K562 (cell line): ENCODE results near the gene ADGRB3. TPM values are rescaled to one million over a fixed set of nuclear protein-coding genes. Genes with fewer than 3 reads are reported as not detected.
A peak's percentile ranks its signal among the peaks of the same experiment; 100 is the strongest.

ENCODE experiments used
- ATAC-seq: fragments of 200-7000 bp; cut with Tn5 transposase; 3 replicates; pipeline ENCODE4 v1.9.1; 2020; ENCODE audit warnings: moderate library complexity
- BruUV-seq: library from RNA; stranded (reverse); fragments of 400-500 nt; replicated peaks from 2 replicates; lab custom pipeline; 2021; lab: Mats Ljungman, UMichigan
- CTCF ChIA-PET: fragments of 300-600 bp; formaldehyde crosslinking; extraction: SDS; loops from one replicate; lab custom pipeline; 2021; ENCODE audit warnings: low intra/inter-chr PET ratio; lab: Yijun Ruan, JAX
- POLR2A ChIA-PET: fragments of 300-600, 350-650 bp; sonication (Branson Sonifier 250); formaldehyde crosslinking; extraction: SDS; loops from one replicate; lab custom pipeline; 2021; ENCODE audit warnings: antibody characterized with exemption, inconsistent platforms; lab: Yijun Ruan, JAX
- DNase-seq, 4 experiments: peaks; one replicate each; pipeline versions ENCODE4 v3.0.0 to v3.0.0-alpha.2; 2011 to 2018; ENCODE audit warnings: low spot score in 3 of 4, mixed read lengths in 3 of 4; ENCODE audit errors: extremely low read depth in 1 of 4
- FAIRE-seq: peaks from 2 replicates; lab custom pipeline; 2011; peaks lifted over from hg19 to GRCh38; lab: Jason Lieb, UNC
- H2AFZ ChIP-seq: 2 replicates; pipeline ENCODE4 v1.6.0; 2011; ENCODE audit warnings: low read depth, low read length, control low read depth, inconsistent platforms
- H3K27ac ChIP-seq: fragments of 200-600 bp; 3 replicates; pipeline ENCODE4 v1.8.0; 2011; ENCODE audit warnings: low read depth, mild to moderate bottlenecking, control low read depth, inconsistent platforms, low read length, moderate library complexity, mixed read lengths; ENCODE audit errors: extremely low read depth
- H3K27me3 ChIP-seq, 2 experiments: fragments of 300-600 bp in 1 of 2; 2 replicates in 1 of 2; 3 replicates in 1 of 2; pipeline versions ENCODE4 v1.6.0 to v1.8.0; 2011; ENCODE audit warnings: inconsistent platforms in 2 of 2, low read length in 2 of 2, mild to moderate bottlenecking in 1 of 2, mixed read lengths in 1 of 2, moderate library complexity in 1 of 2; ENCODE audit not compliant: control insufficient read depth in 2 of 2, insufficient read depth in 2 of 2
- H3K36me3 ChIP-seq: fragments of 300-600 bp; 3 replicates; pipeline ENCODE4 v1.8.0; 2011; ENCODE audit warnings: mild to moderate bottlenecking, low read length, inconsistent platforms; ENCODE audit not compliant: control insufficient read depth, insufficient read depth
- H3K4me1 ChIP-seq, 2 experiments: fragments of 200-600 bp in 1 of 2; replicated peaks in 1 of 2; 2 replicates in 1 of 2; 3 replicates in 1 of 2; pipeline versions ENCODE4 v1.5.1 to v1.8.0; 2011; ENCODE audit warnings: inconsistent platforms in 2 of 2, low read length in 2 of 2, mild to moderate bottlenecking in 1 of 2, mixed read lengths in 1 of 2, moderate library complexity in 1 of 2; ENCODE audit not compliant: control insufficient read depth in 2 of 2, insufficient read depth in 2 of 2
- H3K4me2 ChIP-seq: 2 replicates; pipeline ENCODE4 v1.6.1; 2011; ENCODE audit warnings: low read length, control low read depth, inconsistent platforms, mixed read lengths; ENCODE audit not compliant: insufficient read depth
- H3K4me3 ChIP-seq: fragments of 200-600 bp; sonication (generic), shearing (Covaris generic); 2 replicates; pipeline ENCODE4 v1.5.1; 2016; ENCODE audit warnings: control low read depth, inconsistent platforms
- H3K79me2 ChIP-seq: fragments of 200-600 bp; 3 replicates; pipeline ENCODE4 v1.8.0; 2011; ENCODE audit warnings: low read length, inconsistent platforms; ENCODE audit not compliant: control insufficient read depth, insufficient read depth
- H3K9ac ChIP-seq, 2 experiments: 2 replicates each; pipeline versions ENCODE4 v1.6.0 to v1.6.1; 2011; ENCODE audit warnings: low read depth in 2 of 2, low read length in 2 of 2, control low read depth in 1 of 2, inconsistent platforms in 1 of 2, mild to moderate bottlenecking in 1 of 2, mixed read lengths in 1 of 2; ENCODE audit not compliant: insufficient read depth in 1 of 2
- H3K9me1 ChIP-seq: one replicate; pipeline ENCODE4 v1.6.0; 2011; ENCODE audit warnings: inconsistent platforms, mild to moderate bottlenecking, low read length, moderate library complexity; ENCODE audit not compliant: control insufficient read depth, insufficient read depth
- H3K9me3 ChIP-seq: replicated peaks from 2 replicates; pipeline ENCODE4 v1.5.1; 2011; ENCODE audit warnings: low read depth, low read length, inconsistent platforms; ENCODE audit not compliant: control insufficient read depth, insufficient read depth
- H4K20me1 ChIP-seq: replicated peaks from 2 replicates; pipeline ENCODE4 v1.6.1; 2011; ENCODE audit warnings: low read length, inconsistent platforms, mixed read lengths; ENCODE audit not compliant: control insufficient read depth, insufficient read depth
- ATF1 ChIP-seq, 2 experiments: fragments of 450-650 bp in 1 of 2; IDR thresholded peaks; 2 replicates each; pipeline ENCODE4 v1.6.1; 2016; ENCODE audit warnings: missing compliant biosample characterization in 1 of 2, missing genetic modification characterization in 1 of 2
- C11orf30 ChIP-seq: fragments of 450-650 bp; IDR thresholded peaks from 2 replicates; pipeline ENCODE4 v1.6.1; 2016; ENCODE audit warnings: low read depth, mild to moderate bottlenecking
- CBX5 ChIP-seq: IDR thresholded peaks from 2 replicates; pipeline ENCODE4 v1.6.1; 2014; ENCODE audit warnings: low read depth, borderline replicate concordance
- E2F3 ChIP-seq: fragments of 250-450 bp; sonication (Bioruptor Pico); IDR thresholded peaks from 2 replicates; pipeline ENCODE4 v1.4.0; 2020; ENCODE audit warnings: mild to moderate bottlenecking
- FUS ChIP-seq: fragments of 200-400 bp; formaldehyde crosslinking; optimal IDR thresholded peaks from 2 replicates; pipeline ENCODE3; 2017; ENCODE audit warnings: low read depth, low read length
- HDAC3 ChIP-seq: fragments of 450-650 bp; IDR thresholded peaks from 2 replicates; pipeline ENCODE4 v1.6.1; 2018; ENCODE audit warnings: borderline replicate concordance, mild to moderate bottlenecking, moderate library complexity; ENCODE audit not compliant: partially characterized antibody
- LEF1 ChIP-seq: fragments of 450-650 bp; IDR thresholded peaks from 2 replicates; pipeline ENCODE4 v1.6.1; 2016; ENCODE audit warnings: mild to moderate bottlenecking
- MAFF ChIP-seq: IDR thresholded peaks from 2 replicates; pipeline ENCODE4 v1.6.1; 2012; ENCODE audit warnings: low read length, improper control_type of control experiment
- MAFG ChIP-seq: fragments of 450-650 bp; conservative IDR thresholded peaks from 2 replicates; pipeline ENCODE4 v1.6.1; 2016; ENCODE audit warnings: missing genetic modification characterization, missing compliant biosample characterization
- MCM7 ChIP-seq, 2 experiments: fragments of 450-650 bp; IDR thresholded peaks; 2 replicates each; pipeline ENCODE4 v1.6.1; 2016 to 2018
- NFE2 ChIP-seq: IDR thresholded peaks from 2 replicates; pipeline ENCODE4 v1.6.1; 2014; ENCODE audit warnings: antibody characterized with exemption, low read depth
- RBBP5 ChIP-seq: fragments of 200-600 bp; sonication (generic); IDR thresholded peaks from 2 replicates; pipeline ENCODE4 v1.6.1; 2012; ENCODE audit warnings: borderline replicate concordance, mild to moderate bottlenecking, low read length, control low read depth, inconsistent platforms; ENCODE audit not compliant: insufficient read depth, poor library complexity, severe bottlenecking
- SOX6 ChIP-seq: fragments of 450-650 bp; IDR thresholded peaks from 2 replicates; pipeline ENCODE4 v1.6.1; 2014; ENCODE audit warnings: mild to moderate bottlenecking
- TSHZ1 ChIP-seq: fragments of 250-450 bp; sonication (Bioruptor Pico); IDR thresholded peaks from 2 replicates; pipeline ENCODE4 v1.4.0; 2020; ENCODE audit warnings: mild to moderate bottlenecking, moderate library complexity
- ZNF316 ChIP-seq: fragments of 450-650 bp; IDR thresholded peaks from 2 replicates; pipeline ENCODE4 v1.6.1; 2016
- ZNF778 ChIP-seq: fragments of 450-650 bp; formaldehyde crosslinking; IDR thresholded peaks from 2 replicates; pipeline ENCODE4 v1.4.0; 2020; ENCODE audit warnings: mild to moderate bottlenecking, moderate library complexity
- WGBS: fragments of 100-300 bp; shearing (Covaris generic); methylation state at CpG from one replicate; pipeline ENCODE4 v1.1.6; 2016; ENCODE audit warnings: low coverage, mixed read lengths; ENCODE audit not compliant: insufficient coverage; ENCODE audit errors: missing lambda C conversion rate; 5-methylcytosine and 5-hydroxymethylcytosine counted together
- in situ Hi-C: fragments of 300-500 bp; cut with MboI; formaldehyde crosslinking; loops from 4 replicates; pipeline ENCODE4 v1.15.0; 2018; ENCODE audit warnings: inconsistent platforms, mixed read lengths
- intact Hi-C: fragments of 100-400 bp; cut with micrococcal nuclease; formaldehyde crosslinking; loops from 2 replicates; pipeline ENCODE4 v1.14.2; 2022
- polyA plus RNA-seq, 8 experiments: library from polyadenylated mRNA; depleted of rRNA in 4 of 8; stranded (reverse) in 5 of 8; unstranded in 3 of 8; fragments of >200 nt; fragmentation: Nextera tagmentation in 2 of 8; fragmentation: Illumina TruSeq in 1 of 8; extraction: Ambion mirVana in 2 of 8; extraction: Trizol in 1 of 8; gene quantifications; 2 replicates each; pipeline versions ENCODE4 v1.2.1 to v1.2.3, GENCODE V29; 2011 to 2014; ENCODE audit warnings: inconsistent platforms in 1 of 8, missing spikeins in 1 of 8
- total RNA-seq, 7 experiments: library from RNA; depleted of rRNA in 6 of 7; stranded (reverse); fragments of >200 nt in 6 of 7; fragmentation: Illumina TruSeq in 2 of 7; extraction: Trizol in 2 of 7; gene quantifications; 2 replicates each; pipeline versions ENCODE4 v1.2.1 to v1.2.3, GENCODE V29; 2011 to 2021; ENCODE audit warnings: low replicate concordance in 1 of 7

Gene ADGRB3
- total and polyA plus RNA-seq, 9 of the 15 experiments (the other 6 are each of a cell fraction or from before 2014, with no cell fraction given): 0.90 to 7.8 (median 2.4) TPM

GRCh38 chr6:68826501-68826900 is 191.4 kb downstream of the ADGRB3 start:
- ChIA-PET CTCF (no interaction called here), POLR2A (interaction anchor here (0.6 kb wide), 1 partner anchor 25 kb away, joined by 5 read pairs; no protein-coding TSS in a partner anchor)
- TF ChIP-seq RBBP5 (no peak), SOX6 (peak; percentile 67; the same call in 1 of the 2 replicates), MCM7 (IDR thresholded peaks at IDR 0.05) (no peak)
- DNase-seq: no peak
- H3K27me3 ChIP-seq: no peaks in the 10 kb centered on the region
- no peaks in the 10 kb centered on the region for H3K79me2 ChIP-seq
- H3K4me2 ChIP-seq: no peak overlapping the region
- no peak for FAIRE-seq
- BruUV-seq: no TSS peak
- no peak overlapping the region for H2AFZ ChIP-seq
- no peak overlapping the region for H3K9ac ChIP-seq
- intact Hi-C loops (no loop called here), in situ Hi-C loops (no loop called here)
- H3K4me3 ChIP-seq: no peak overlapping the region
- H3K4me1 ChIP-seq: no peaks in the 10 kb centered on the region
- H3K9me1 ChIP-seq: no peaks in the 10 kb centered on the region
- no peak for ATAC-seq
- H3K36me3 ChIP-seq: no peaks in the 10 kb centered on the region
- H3K9me3 ChIP-seq: no peaks in the 10 kb centered on the region
- no peak overlapping the region for H3K27ac ChIP-seq
- no peaks in the 10 kb centered on the region for H4K20me1 ChIP-seq

DNA sequence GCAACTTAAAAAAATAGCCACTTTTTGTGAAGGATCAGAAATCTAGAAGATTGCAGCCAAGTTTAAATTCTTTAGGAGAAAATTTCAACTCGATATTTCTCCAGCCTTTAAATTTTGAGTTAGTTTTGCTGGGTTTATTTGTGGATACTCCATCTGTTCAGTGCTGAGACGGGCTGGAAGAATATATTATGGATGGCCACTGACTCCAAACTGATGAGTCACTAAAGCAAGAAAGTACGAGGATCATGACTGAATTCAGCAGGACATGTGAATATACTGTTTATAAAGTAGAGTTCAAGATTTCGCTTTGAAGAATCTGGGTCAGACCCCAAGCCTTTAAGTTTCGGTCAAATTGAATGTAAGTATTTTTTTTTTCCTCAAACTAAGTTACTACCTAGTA is 199.5 kb downstream of the ADGRB3 start:
- Histone ChIP-seq H3K36me3 (no peaks in the 10 kb centered on the region), H2AFZ (peak overlapping the region; percentile 66), H3K4me3 (no peak overlapping the region), H4K20me1 (no peaks in the 10 kb centered on the region), H3K9me3 (no peaks in the 10 kb centered on the region), H3K9ac (peak overlapping the region in 1 of 2 experiments; percentile 14; a peak in 1 of 4 replicates), H3K4me1 (no peaks in the 10 kb centered on the region), H3K27ac (peak overlapping the region; percentile 46; the same call in 1 of the 3 replicates), H3K79me2 (no peaks in the 10 kb centered on the region), H3K27me3 (no peaks in the 10 kb centered on the region), H3K4me2 (0 out of 2 replicates have a peak overlapping the region, but pooled peaks have one; percentile 4), H3K9me1 (no peaks in the 10 kb centered on the region)
- POLR2A ChIA-PET: no interaction called here
- intact Hi-C loops: loop anchor here (5.0 kb wide), 1 partner anchor 133 kb away; no protein-coding TSS in a partner anchor
- CTCF ChIA-PET: no interaction called here
- DNase-seq: peak in 1 of 4 experiments; percentile 54
- peak; percentile 82 for ATAC-seq
- in situ Hi-C loops: no loop called here
- 12% methylated on average over 5 of the region's 5 CpGs for WGBS
- no peak for FAIRE-seq
- no TSS peak for BruUV-seq
- TF ChIP-seq C11orf30 (peak; percentile 51; the same call in 1 of the 2 replicates), ZNF778 (no peak), ATF1 (CRISPR knock-in tag; IDR thresholded peaks at IDR 0.05) (no peak), ATF1 (tag; IDR thresholded peaks at IDR 0.05) (no peak), NFE2 (peak; percentile 70), E2F3 (no peak), ZNF316 (peak; percentile 66), TSHZ1 (CRISPR knock-in tag) (no peak), FUS (no peak), MAFG (tag) (peak; percentile 76), LEF1 (no peak), MAFF (peak; percentile 51; the same call in 1 of the 2 replicates), HDAC3 (no peak), CBX5 (no peak)
